GM21390 (cell line): ENCODE results near the gene MED7.
A peak's percentile ranks its signal among the peaks of the same experiment; 100 is the strongest.

Source experiments
- ATAC-seq: cut with Tn5 transposase; IDR thresholded peaks from one replicate; pipeline ENCODE4 v1.9.1; 2021; ENCODE audit not compliant: unreplicated experiment

Gene MED7

DNA sequence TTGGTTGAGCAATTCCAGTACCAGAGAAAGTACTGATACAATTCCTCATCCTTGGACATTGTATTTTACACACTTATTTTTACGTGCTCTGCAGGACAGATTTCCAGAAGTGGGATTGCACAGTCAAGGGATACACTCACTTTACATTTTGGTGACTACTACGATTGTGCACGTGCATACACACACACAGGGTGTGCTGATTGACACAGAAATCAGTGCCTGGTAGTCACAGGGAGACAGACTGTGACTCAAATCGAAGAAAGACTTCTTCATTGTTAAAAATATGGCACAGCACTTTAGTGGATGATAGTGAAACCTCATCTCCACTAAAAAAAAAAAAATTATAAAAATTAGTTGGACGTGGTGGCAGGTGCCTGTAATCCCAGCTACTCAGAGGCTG, 21.9 kb upstream of the MED7 start:
- no peak for ATAC-seq

DNA sequence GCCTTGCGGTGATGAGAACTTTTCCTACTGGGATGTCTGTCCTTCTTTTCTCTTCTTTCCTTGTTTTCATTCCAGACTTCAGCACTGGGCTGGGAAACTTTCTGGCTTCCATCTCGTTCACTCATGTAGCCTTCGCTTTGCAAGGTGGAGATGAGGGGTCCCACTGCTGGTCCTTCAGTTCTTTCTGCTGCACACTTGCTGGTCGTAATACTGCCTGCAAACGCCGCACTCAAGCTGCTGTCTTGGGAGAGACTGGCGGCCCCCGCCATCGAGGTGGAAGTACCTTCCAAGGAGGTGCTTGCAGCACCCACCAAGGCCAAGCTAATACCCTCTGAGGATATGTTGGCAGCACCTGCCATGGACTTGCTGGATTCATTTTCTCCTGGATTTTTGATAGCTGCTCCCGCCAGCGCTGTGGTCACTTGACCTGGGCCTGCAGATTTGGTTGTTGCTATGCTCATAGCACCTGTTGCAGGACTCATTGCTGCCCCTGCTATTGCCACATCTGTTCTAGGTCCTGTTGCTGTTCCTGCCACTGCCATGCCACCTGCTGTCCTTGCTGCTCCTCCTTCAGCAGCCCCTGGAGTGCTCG, 20.4 kb upstream of the MED7 start:
- ATAC-seq = no peak

DNA sequence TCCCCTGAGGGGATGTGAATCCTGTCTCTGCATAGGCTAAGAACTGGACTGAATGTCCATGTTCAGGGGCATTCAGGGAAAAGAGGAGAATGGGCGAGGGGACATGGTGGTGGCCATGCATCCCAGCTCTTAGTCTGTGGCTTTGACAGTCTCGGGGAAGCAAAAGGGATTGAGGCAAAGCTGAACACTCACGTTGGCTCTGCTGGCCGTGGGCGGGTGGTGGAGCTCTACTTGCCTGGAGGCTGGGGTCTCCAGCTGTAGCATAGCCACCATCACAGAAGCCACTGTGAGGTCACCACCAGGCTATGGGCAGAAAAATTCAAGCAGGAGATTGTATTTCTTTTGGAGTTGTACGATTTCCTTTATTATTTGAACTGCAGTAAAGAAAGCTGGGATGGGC, 19.3 kb upstream of the MED7 start:
- no peak for ATAC-seq

DNA sequence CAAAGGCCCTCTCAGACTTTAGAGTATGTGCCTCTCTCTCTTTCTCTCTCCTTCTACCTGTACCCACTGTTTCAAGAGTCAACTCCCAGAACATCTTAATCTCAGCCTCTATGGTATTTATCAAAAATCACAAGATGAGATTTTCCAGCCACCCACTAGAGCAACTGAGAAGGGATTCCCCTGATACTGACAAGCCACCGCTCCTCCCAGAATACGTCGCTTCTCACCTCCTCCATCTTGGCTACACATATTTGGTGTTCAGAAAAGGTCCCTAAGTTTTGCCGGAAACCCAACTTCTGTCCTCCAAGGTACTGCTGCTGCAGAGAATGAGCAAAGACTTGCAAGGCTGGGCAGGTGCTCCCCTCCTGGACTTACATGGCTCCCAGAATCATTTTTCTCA, 17.3 kb upstream of the MED7 start:
- no peak for ATAC-seq

DNA sequence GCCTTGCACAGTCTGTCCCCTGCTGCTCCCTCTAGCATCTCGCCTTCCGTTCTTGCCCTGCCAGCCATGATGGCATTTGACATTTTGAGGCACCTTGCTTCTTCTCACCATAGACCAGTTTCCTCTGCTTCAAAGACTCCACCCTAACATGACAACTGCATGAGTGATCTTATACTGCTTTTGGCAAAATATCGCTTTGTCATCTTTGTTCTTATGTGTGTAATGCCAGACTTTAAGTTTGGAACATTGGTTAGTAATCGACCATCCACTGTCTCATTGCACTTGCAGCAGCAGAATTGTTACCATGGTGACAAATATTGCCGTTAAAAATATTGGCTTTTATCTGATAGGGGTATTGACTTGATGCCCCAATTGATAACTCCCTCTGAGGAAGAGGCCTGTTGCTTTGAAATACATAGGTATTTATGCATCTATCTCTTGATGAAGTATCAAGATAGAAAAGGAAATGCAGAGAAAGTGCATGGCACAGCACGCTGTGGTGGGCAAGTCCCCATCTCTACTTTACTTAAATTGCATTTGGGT, 16.6 kb upstream of the MED7 start:
- ATAC-seq = no peak

DNA sequence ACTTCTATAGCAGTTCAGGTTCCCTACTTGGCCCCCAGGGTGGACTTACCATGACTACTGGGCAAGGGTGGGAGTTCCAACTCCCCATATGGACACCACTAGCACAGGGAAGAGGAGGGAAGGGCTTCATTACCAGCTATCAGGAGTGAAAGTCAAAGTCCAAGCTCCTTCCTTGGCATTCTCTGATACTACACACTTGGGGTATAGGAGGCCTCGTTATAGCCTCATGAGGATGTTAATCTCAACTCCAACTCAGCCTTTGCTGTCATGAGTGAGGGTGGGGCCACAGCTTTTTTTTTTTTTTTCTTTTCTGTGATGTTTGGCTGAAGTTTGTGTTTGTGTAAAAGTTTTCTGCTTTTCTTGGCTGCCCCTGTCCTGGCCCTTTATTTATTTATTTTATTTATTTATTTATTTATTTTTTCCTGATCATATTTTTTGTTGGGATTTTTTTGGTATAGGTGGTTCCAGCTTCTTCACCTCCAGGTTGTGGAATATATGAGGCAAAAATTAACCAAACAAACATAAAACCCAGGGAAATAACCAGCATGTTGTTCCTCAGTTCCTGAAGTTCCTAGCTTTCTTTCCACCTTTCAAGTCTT, 14.7 kb upstream of the MED7 start:
- no peak for ATAC-seq

DNA sequence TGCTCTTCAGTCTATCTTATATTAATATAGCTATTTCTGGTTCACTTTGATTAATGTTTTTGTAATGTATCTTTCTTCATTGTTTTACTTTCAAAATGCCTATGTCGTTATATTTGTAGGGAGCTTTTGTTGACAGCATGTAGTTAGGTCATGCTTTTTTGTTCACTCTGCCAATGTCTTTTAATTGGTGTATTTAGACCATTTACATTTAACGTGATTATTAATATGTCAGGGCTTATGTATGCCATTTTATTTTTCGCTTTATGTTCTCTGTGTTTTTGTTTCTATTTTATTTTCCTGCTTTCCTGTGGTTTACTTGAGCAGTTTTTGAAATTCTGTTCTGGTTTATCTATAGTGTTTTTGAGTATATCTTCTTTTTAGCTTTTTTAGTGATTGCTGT, 12.6 kb upstream of the MED7 start:
- ATAC-seq = no peak

DNA sequence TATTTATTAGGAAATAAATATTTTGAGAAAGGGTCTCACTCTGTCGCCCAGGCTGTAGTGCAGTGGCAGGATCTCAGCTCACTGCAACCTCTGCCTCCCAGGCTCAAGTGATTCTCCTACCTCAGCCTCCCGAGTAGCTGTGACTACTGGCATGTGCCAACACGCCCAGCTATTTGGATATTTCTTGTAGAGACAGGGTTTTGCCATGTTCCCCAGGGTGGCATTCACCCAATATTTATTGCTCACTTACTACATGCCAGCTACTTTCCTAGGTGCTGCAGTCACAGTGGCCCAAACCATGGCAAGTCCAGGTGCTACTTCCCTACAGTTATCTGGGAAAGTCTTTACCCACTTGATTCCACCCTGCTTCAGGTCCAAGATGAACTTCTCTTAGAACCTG, 8.3 kb upstream of the MED7 start:
- no peak for ATAC-seq

DNA sequence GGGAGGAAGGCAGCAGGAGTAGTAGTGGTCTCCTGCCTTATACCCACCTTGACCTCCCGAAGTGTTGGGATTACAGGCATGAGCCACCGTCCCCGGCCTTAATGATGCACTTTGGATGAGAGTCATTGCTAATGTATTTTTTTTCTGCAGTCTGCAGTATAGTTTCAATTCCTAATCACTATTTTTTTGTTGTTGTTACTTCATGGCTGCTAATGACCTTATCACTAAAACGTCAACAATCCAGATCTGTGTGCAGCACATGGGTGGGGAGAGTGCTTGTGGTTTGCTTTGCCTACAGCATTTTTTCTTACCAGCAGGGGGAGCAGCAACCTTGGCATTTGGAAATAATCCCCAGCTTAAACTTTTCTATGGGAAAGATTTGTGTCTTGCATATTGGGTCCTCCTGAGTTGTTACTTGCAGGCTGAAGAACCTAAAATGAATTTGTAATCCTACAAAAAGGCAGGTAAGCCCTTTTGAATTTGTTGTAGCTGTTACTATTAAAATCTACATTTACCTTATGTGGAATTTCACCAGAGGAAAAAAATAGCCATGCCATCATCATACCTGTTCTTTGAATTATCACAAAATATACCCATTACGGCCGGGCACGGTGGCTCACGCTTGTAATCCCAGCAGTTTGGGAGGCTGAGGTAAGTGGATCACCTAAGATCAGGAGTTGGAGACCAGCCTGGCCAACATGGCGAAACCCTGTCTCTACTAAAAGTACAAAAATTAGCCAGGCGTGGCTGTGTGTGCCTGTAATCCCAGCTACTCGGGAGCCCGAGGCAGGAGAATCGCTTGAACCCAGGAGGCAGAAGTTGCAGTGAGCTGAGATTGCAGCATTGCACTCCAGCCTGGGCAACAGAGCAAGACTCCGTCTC, 6.3 kb upstream of the MED7 start:
- ATAC-seq = peak; percentile 76

DNA sequence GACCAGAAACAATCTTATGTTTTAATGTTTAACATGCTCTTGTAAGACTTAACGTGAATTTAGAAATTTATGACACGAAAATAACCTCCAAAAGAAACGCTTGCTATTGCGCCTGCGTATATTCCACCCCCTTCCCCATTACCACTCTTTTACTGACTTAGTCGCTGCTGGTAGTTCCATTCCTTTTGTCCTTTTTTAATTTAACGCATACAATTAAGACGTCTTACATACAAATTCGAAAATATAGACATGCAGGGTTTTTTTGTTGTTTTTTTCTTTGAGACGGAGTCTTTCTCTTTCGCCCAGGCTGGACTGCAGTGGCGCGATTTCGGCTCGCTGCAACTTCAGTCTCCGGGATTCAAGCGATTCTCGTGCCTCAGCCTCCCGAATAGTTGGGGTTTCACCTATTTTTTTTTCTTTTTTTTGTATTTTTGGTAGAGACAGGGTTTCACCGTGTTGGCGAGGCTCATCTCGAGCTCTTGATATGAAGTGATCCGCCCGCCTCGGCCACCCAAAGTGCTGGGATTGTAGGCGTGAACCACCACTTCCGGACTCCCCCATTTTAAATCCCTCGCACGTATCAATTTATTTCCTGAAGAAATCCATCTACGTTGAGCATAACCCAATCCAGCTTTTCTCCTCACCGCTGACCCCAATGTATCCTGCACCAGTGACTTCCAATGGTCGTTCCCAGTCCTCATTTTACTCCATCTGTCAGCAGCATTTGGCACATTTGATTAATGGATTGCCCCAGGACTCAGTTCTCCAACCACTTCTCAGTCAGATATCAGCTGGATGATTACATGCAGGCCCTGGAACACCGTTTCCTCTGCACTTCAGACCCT, 684 bp upstream of the MED7 start:
- peak; percentile 39 for ATAC-seq

DNA sequence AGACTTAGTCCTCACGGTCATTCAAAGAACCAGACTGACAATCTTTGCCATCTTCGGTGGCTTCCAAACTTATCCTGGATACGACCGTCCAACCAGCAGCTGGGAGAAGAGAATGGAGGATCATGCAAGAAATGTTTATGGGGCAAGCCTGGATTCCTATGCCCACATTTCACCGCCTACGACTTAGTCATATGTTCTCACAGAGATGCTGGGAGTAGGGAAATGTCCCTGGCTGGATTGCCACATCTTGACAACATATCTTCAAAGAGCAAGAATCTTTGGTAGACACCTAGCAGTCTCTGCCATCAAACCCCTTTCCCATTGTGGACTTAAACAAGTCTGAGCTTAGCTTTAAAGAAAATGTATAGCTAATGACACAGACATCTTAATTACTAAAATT, 5.0 kb downstream of the MED7 start:
- ATAC-seq = no peak

DNA sequence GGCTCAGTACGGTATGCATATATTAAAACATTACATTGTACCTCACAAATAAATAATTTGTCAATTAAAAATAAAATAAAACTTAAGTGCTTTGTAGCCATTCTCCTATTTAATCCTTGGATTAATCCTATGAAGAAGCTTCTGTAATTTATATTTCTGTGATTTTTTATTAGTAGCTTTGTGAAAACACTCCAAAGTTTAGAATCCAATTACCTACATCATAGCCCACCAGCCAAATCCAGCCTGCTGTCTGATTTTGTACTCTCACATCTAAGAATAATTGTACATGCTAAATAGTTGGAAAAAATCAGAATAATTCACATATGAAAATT, 10.4 kb downstream of the MED7 start:
- no peak for ATAC-seq

DNA sequence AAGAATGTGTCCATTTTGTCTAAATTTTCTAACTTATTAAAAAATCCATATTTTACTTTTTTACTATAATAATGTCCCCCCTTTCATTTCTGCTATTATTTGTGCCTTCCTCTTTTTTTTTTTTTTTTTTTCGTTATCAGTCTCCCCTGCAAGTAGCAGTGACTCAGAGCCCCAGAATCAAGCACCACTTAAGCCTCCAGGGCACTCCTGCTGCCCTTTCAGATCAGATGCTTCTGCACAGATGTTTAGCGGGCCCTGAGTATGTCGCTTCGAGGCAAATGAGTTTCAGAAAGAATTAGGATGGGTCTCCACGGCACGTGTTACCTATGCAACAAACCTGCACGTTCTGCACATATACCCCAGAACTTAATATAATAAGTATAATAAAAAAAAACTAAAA, 11.7 kb downstream of the MED7 start:
- ATAC-seq = no peak

DNA sequence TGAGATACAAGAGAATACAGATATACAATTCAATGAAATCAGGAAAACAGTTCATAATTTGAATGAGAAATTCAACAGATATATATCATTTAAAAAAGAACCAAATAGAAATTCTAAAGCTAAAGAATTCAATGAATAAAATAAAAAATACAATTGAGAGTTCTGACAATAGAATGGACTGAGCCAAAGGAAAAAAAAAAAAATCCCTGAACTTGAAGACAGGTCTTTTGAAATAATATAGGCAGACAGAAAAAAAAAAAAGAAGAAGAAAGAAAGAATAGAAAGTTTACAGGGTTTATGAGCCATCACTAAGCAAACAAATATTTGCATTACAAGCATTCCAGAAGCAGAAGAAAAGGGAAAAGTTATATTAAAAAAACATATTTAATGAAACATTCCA, 21.0 kb downstream of the MED7 start:
- no peak for ATAC-seq

DNA sequence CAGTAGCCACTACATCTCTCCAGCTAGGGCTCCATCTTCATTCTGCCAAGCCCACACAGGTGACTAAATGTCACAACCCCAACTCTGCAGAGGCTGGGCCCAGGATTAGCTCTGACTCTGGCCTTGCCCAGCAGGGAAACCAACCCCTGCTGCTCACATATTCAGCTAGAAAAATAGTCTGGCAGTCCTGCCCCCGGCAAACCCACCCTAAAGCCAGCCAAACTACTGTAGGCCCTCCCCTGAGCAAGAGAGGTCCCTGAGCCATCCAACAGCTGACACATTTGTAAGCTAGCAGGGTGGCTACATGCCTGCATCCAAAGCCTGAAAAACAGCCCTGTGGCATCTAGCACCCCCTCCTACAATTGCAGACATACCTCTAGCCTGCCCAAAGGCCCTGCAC, 22.6 kb downstream of the MED7 start:
- ATAC-seq = no peak

DNA sequence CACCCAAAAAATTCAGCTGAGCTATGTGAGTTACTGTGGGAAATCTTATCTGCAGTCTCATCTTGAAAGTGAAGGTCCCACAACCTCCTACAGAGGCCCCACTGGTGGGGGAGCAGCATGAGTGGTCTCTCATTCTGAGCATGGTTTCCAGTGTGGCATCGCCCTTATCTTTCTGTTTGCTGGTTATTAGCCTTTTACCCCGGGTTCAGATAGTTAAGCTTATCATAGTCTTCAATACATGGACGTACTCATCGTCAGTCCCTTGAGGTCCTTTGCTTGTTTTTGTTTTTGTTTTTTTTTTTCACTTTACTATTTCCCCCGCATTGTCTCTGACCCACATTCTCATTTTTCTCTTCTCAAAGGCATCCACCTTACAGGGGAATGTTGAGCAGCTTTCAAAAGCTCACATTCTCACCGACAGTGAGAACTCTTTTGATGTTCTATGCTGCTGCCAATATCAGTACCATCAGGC, 26.1 kb downstream of the MED7 start:
- ATAC-seq = peak; percentile 76

DNA sequence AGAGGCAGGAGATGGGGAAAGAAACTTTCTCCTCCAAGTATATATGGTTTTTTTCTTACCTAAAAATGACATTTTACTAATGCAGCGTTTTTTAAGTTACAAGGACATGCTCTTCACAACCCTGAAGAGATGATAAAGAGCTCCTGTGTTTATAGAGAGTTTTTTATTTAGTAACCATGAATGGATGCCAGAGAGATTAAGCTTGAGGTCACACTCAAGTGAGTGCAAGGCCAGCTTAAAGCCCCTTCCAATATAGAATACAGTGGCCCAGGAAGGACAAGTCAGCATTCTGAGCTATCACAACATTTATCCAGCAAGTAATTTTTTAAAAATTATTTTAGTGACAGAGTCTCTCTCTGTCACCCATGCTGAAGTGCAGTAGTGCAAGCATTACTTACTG, 27.2 kb downstream of the MED7 start:
- no peak for ATAC-seq

DNA sequence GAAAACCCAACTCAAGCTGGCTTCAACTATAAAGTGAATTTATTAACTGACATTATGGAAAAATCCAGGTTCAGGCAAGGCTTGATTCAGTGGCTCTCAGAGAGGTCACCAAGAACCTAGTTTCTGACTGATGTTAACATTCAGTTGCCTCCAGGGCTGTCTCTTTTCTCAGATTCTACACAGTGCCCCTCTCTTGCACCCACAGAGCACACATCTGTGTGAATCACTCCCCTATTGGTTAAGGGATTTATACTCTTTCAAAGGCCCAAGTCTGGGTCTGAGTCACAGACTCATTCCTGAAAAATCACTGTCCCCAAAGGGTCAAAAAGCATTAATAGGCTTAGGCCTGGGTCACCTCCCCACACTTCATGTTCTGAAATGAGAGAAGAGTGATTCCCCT, 27.7 kb downstream of the MED7 start:
- ATAC-seq = no peak

DNA sequence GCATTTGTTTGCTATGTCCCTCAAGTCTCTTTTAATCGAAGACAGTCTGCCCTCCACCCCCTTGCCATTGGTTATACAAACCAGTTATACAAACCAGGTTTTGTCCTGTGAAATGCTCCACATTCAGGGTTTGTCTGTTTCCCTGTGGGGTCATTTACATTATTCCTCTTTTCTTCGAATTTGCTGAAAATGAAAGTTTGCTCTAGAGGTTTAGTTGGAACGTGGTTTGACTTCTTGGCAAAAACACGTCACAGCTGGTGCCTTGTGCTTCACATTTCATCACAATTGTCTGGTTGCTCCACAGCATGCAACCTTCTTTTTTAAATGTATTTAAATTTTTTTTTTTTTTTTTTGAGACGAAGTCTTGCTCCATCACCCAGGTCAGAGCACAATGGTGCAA, 29.7 kb downstream of the MED7 start:
- ATAC-seq = no peak

DNA sequence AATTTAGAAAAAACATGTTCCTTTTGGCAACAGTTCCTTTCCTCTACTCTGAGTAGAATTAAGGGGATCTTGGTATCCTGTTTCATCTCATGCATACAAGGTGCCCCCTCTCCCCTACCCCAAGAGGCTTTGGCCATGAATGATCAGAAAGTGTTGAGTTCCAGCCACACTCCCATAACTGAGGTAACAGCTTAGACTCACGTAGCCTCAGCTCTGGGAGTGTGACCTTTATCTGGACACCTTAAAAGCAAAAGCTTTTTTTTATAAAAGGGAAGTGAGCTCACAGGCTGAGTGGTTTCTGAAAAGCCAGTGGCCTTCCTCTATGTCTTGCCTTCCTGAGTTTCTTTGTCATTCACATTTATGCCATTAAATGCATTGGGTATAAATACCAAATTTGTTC, 32.9 kb downstream of the MED7 start:
- peak; percentile 76 for ATAC-seq

DNA sequence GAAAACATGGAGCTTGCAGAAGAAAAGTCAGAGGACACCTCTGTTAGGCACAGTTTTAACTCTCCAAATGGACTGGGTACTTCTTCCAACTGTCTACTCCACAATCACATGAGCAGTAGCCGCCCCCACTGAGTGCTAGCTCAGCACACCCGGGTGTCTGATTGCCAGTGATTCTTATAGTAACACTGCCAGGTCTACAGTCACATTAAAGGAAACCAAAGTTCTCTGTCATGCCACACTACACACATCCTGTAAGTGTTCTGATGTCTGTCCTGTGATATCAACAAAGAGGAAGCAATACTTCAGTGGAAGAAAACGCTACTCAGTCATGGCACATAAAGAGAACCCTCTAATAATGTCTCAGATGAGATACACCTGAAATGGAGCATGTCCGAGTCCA, 33.7 kb downstream of the MED7 start, which contains the start of gene HAVCR2:
TSS of gene HAVCR2 (minus strand) at position 69 of the 400 bp plus-strand sequence. CDS start at position 8, 61 bp downstream.
- peak; percentile 83 for ATAC-seq
